ENCODE measurements around the gene WHRN.

Gene WHRN

GRCh38 chr9:114394523-114395333, 110.5 kb downstream of the WHRN start:
- in situ Hi-C loops (cut with HindIII; ENCODE audit: low pct_ligation_motif_present, low sequenced_read_pairs) = no loop called here
- Histone ChIP-seq H3K36me3 (replicated peaks) (no peaks in the 10 kb centered on the region), H3K4me3 (ENCODE audit: low read depth, low read length) (no peak overlapping the region), H3K27ac (no peak overlapping the region), H3K27me3 (replicated peaks) (no peaks in the 10 kb centered on the region)
- TF ChIP-seq CTCF (IDR thresholded peaks at IDR 0.05; ENCODE audit: low read depth, low read length, missing control alignments) = no peak
- DNase-seq = no peak

- in situ Hi-C loops (cut with HindIII; ENCODE audit: low pct_ligation_motif_present, low sequenced_read_pairs) = no loop called here
- H3K36me3 ChIP-seq (replicated peaks) = no peaks in the 10 kb centered on the region
- DNase-seq = no peak
- no peaks in the 10 kb centered on the region for H3K27me3 ChIP-seq (replicated peaks)
- no peak overlapping the region for H3K4me3 ChIP-seq (ENCODE audit: low read depth, low read length)
- TF ChIP-seq CTCF (IDR thresholded peaks at IDR 0.05; ENCODE audit: low read depth, low read length, missing control alignments) = no peak
- H3K27ac ChIP-seq = no peak overlapping the region
Measured at GRCh38 chr9:114392749-114393112, 112.5 kb downstream of the WHRN start.

GRCh38 chr9:114390952-114391351, 114.3 kb downstream of the WHRN start:
- in situ Hi-C loops (cut with HindIII; ENCODE audit: low pct_ligation_motif_present, low sequenced_read_pairs) = no loop called here
- no peaks in the 10 kb centered on the region for H3K27me3 ChIP-seq (replicated peaks)
- H3K4me3 ChIP-seq (ENCODE audit: low read depth, low read length) = no peak overlapping the region
- no peaks in the 10 kb centered on the region for H3K36me3 ChIP-seq (replicated peaks)
- no peak for TF ChIP-seq CTCF (IDR thresholded peaks at IDR 0.05; ENCODE audit: low read depth, low read length, missing control alignments)
- H3K27ac ChIP-seq = no peak overlapping the region
- DNase-seq = no peak

GRCh38 chr9:114389612-114390368, 115.5 kb downstream of the WHRN start:
- H3K36me3 ChIP-seq (replicated peaks) = no peaks in the 10 kb centered on the region
- in situ Hi-C loops (cut with HindIII; ENCODE audit: low pct_ligation_motif_present, low sequenced_read_pairs) = no loop called here
- no peak overlapping the region for H3K27ac ChIP-seq
- no peaks in the 10 kb centered on the region for H3K27me3 ChIP-seq (replicated peaks)
- no peak overlapping the region for H3K4me3 ChIP-seq (ENCODE audit: low read depth, low read length)
- TF ChIP-seq CTCF (IDR thresholded peaks at IDR 0.05; ENCODE audit: low read depth, low read length, missing control alignments) = no peak
- no peak for DNase-seq

- Histone ChIP-seq H3K27ac (no peak overlapping the region), H3K4me3 (ENCODE audit: low read depth, low read length) (no peak overlapping the region), H3K36me3 (replicated peaks) (no peaks in the 10 kb centered on the region), H3K27me3 (replicated peaks) (no peaks in the 10 kb centered on the region)
- TF ChIP-seq CTCF (IDR thresholded peaks at IDR 0.05; ENCODE audit: low read depth, low read length, missing control alignments) = no peak
- DNase-seq = no peak
- in situ Hi-C loops (cut with HindIII; ENCODE audit: low pct_ligation_motif_present, low sequenced_read_pairs) = no loop called here
Measured at GRCh38 chr9:114388764-114389375, 116.4 kb downstream of the WHRN start.

Measured in brain microvascular endothelial cell (primary cell).